GM19240 (cell line): ENCODE results near the gene ENTPD3.
A peak's percentile ranks its signal among the peaks of the same experiment; 100 is the strongest.
"Not testable (repeated sequence)": the region's sequence is repeated elsewhere in the genome, so short reads cannot be mapped to it uniquely, and the experiment has no call there.

Experiments
- DNase-seq: peaks from one replicate; pipeline ENCODE4 v3.0.0; 2011; ENCODE audit warnings: low spot score; ENCODE audit not compliant: insufficient read length

ENTPD3 gene

DNA sequence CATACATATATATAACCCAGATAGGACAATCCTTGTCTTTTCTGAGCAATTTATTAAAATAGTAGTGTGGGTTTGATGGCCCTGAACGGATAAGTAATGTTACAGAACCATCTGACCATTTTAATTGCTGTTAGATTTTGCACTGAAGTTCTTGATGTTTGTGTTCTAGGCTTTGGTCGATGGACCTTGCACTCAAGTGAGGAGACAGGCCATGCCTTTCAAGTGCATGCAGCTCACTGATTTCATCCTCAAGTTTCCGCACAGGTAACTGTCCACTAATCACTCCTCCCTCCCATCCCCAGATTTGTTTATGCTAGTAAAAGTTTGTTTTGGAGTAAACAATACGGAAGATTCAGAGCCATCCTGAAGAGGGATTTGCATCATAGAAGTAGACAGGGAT, 71.5 kb downstream of the ENTPD3 start:
- DNase-seq, result no peak

DNA sequence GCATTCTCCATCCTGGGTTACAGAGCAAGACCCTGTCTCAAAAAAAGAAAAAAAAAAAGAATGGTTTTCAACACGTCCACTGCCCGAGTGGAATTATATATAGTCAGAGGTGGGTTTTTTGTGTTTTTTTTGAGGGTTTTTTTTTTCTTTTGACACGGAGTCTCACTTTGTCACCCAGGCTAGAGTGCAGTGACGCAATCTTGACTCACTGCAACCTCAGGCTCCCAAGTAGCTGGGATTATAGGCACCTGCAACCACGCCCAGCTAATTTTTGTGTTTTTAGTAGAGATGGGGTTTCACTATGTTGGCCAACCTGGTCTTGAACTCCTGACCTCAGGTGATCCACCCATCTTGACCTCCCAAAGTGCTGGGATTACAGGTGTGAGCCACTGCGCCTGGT, 73.5 kb downstream of the ENTPD3 start:
- DNase-seq, result not testable (repeated sequence)

DNA sequence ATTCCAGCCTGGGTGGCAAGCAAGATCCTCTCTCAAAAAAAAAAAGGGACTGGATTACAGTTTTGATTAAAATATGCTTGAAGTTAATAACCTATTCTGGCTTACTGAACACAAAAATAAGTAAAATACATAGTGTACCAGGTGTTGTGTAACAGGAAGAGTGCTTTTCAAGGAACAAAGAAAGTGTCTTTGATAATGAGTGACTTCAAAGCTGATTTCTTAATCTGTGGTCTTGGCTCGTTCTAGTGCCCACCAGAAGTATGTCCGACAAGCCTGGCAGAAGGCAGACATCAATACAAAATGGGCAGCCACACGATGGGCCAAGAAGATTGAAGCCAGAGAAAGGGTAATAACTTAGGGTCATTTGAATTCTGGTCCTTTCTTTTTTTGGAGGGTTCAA, 74.2 kb downstream of the ENTPD3 start:
- DNase-seq, result no peak

DNA sequence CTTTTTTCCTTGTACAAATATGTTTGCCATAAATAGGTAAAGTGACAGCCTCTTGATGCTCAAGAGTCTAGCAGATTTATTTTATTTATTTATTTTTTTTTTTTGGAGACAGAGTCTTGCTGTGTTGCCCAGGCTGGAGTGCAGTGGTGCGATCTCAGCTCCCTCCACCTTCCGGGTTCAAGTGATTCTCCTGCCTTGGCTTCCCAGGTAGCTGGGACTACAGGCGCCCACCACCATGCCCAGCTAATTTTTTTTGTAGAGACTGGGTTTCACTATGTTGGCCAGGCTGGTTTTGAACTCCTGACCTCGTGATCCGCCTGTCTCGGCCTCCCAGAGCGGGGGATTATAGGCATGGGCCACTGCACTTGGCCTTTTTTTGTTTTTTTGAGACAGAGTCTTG, 75.9 kb downstream of the ENTPD3 start:
- DNase-seq, result not testable (repeated sequence)

DNA sequence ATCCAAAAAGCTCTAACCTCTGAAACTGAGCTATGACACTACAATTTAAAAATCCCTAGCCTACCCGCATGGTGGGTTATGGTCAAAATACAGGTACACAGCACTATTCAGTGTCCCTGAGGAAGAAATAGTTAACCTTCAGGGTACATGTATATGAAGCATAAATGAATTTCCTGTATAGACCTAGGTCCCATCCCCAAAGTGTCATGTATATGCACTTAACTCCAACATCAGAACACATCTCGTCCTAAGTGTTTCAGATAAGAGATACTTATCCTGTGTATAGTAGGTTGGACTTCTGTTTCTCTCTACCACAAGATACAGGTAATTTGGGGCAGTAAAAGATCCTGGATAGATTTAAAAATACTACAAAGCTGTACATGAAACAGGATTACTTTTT, 76.6 kb downstream of the ENTPD3 start:
- DNase-seq, result no peak

DNA sequence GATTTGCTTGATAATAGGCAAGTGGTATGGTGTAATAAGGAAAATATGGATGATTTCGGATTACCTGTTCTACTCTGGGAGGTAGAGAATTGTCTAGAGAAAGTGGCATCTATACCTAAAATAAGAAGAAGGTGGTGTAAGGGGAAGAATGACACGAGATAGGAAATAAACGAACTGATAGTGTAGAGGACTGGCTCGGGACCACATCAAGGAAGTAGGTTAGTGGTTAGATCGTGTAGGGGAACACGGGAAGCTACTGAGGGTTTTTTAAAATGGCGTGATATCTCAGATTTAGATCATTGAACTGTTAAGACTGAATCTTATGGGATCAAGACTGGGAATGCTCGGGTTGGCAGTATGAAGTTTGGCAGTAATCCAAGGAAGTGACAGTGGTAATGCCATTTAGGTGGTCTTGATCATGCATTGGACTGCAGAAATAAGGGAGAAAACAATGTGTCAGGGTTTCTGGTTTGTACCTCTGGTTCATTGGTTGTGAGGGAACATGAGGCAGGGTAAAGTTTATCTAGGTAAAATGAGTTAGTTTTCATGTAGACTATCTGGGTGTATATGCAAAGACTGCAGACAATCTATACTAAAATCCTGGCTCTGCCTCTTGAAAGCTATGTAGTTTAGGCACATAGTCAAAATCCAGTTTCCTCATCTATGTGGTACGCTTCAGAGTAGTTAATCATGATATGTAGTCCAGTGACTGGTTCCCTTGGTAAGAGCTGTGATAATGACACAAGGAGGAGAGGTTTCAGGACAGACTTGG, 77.5 kb downstream of the ENTPD3 start:
- DNase-seq, result no peak

DNA sequence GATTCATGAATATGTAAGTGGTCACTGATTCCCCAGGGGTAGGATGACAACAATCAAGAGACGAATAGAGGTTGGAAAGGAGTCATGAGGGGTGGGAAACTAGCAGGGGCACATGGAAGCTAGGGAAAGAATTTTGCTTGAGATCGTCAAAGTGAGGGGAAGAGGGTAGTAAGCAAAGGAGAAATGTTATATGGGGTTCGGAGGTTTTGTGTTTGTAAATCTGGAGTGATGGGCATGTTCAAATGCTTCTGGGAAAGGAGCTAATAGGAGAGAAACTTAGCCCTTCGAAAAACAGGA, 78.1 kb downstream of the ENTPD3 start:
- no peak for DNase-seq

DNA sequence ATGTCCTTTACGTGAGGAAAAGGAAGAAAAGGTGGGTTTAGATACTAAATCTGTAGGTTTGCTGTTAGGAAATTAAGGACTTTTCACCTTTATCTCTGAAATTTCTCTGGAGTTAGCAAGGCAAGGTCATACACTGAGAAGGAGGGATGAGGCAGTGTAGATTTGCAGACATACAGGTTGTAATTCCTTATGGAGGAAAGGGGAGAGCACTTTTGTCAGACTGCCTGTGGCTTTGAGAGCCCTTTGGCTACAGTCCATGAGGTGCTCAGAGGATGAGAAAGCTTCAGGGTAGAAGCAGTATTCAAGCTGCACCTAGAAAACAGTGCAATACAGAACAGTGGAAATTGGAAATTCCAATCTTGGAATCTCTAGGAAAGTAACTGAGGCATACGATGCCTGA, 78.5 kb downstream of the ENTPD3 start:
- DNase-seq, result no peak

DNA sequence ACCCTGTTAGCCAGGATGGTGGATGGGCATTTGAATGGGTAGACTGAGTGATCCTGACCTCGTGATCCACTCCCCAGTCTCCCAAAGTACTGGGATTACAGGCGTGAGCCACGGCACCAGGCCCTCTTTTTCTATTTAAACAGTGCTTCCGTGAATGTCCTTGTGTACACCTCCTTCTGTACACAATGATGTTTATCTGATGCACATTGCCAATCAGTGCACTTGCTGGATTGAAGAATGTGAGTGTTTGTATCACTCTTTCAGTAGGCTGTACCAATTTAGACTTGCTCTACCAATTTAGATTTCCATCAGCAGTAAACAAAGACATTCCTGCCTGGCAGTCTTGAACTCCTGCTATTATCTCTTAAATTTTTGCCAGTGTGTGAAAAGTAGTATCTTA, 81.0 kb downstream of the ENTPD3 start:
- DNase-seq, result no peak

DNA sequence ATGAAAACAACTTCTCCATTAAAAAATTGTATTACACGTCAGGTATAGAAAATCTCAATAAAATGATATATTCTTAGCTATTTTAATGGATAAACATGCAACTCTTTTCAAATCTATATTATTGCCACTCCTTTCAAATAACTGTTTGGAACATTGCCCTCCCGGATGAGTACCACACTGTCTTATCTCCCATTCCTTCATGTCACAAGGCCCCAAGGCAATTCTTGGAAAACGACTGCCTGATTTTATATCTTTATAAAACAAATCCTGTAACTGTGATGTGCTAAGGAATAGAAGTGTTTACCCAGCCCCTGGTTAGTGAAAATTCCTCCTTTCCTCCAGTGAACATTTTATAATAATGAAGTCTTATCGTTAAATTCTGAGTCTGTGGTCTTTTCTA, 83.7 kb downstream of the ENTPD3 start:
- DNase-seq, result no peak

DNA sequence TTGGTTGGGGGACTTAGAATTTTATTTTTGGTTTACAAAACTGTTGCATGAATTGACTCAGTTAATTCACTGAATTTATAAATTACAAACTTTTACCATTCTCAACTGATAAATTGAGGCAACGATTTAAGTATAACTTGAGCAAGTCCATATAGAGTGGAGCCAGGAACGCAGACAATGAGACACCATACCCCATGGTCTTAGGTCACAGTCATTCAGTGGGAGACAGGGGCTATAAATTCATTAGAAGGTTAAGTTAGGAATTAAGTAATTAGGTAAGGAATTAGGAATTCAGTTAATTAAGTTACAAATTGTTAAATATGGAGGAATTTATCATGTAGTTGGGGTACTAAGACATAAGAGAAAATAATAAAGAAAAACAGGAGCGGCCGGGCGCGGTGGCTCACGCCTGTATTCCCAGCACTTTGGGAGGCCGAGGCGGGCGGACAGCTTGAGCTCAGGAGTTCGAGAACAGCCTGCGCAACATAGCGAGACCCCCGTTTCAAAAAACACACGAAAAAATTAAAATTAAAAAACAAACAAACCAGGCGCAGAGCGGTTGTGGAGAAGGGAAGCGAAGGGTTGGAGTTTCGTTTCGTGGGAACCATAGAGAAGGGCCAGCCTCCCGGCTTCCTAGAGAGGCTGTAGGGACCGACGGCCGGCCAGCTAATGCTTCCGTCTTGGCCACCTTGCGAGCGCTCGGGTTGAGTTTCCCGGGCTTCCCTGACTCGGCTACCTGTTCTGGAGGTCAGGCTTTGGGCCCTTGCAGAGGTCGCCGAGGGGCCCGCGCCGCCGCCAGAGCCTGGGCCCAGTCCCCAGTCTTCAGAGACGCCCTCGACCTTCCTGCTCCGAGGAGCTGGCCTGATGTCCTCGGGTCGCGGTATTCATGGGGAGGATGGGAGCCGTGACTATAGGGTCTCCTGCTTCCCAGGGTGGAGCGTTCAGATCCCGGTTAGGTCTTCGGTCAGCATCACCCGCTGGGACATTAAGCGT, 89.8 kb downstream of the ENTPD3 start, which contains the start of gene ZNF619:
TSS of gene ZNF619 (plus strand) at position 645 of the 993 bp plus-strand sequence. CDS start 858 bp downstream, outside the sequence.
- peak; percentile 63 for DNase-seq

DNA sequence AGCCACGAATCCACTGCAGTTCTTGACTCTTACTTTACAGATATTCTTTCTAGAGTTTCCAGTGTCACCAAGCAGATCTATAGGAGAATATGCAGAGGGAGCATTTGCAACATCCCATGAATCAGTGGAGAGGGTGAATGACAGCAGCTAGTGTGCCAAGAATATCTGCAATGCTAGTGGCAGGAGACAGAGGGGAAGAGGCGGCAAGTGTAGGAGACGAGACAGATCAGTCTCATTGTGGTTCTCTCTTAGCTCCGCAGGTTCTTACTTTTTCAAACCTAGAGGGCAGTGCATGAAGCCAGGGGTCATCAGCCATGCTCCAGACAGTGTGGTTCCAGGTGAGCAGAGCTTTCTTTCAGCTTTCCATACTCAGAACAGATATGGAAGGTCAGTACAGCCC, 90.7 kb downstream of the ENTPD3 start:
- no peak for DNase-seq
